HG02798 (cell line): ENCODE results near the gene SMARCA5.

Source experiments
- ATAC-seq: cut with Tn5 transposase; IDR thresholded peaks from one replicate; pipeline ENCODE4 v1.9.1; 2021; ENCODE audit warnings: mild to moderate bottlenecking; ENCODE audit not compliant: unreplicated experiment, poor library complexity

SMARCA5 gene

DNA sequence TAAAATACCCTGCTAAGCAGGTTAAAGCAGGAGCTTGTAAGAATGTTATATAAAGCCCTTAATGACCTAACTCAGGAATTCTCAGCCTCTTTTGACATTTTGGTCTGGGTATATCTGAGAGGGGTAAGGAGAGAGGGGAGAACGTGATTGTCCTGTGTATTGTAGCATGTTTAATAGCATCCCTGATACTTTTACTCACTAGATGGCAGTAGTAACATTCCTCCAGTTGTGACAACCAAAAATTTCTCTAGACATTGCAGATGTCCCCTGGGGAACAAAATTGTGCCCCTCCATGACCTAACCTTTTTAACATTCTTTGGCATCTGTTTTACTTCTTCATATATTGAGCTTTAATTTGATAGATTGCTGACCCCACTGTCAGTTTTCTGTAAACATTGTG lies 17.9 kb downstream of the SMARCA5 start:
- no peak for ATAC-seq

DNA sequence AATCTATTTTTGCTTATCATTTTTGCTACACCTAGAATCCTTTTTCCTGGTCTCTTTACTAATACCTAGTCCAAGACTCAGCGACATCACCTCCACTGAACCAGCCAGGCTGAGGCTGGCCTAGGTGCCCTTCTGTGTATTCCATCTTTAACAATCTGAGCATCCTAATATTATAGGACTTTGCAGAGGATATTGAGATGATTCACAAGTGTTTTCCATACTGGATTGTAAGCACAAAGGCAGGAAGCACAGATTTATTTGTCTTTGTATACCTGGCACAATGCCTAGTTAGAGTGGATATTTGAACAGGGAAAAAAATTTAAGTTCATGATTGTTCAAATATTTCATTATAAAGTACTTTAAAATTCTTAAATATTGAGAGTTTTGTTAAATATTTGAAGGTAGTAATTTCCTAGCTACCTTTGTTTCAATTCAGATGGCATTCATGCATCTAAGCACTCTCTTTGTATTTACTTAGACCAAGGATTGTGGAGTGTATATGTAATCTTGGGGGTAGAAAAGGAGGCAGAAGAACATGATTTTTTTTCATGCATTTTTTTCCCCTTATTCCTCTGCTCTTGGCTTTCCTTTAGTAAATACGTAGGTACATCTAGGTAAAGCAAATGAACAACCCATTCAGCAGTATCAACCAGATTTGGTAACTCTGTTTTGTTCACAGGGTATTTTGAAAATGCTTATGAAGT lies 18.4 kb downstream of the SMARCA5 start:
- no peak for ATAC-seq

DNA sequence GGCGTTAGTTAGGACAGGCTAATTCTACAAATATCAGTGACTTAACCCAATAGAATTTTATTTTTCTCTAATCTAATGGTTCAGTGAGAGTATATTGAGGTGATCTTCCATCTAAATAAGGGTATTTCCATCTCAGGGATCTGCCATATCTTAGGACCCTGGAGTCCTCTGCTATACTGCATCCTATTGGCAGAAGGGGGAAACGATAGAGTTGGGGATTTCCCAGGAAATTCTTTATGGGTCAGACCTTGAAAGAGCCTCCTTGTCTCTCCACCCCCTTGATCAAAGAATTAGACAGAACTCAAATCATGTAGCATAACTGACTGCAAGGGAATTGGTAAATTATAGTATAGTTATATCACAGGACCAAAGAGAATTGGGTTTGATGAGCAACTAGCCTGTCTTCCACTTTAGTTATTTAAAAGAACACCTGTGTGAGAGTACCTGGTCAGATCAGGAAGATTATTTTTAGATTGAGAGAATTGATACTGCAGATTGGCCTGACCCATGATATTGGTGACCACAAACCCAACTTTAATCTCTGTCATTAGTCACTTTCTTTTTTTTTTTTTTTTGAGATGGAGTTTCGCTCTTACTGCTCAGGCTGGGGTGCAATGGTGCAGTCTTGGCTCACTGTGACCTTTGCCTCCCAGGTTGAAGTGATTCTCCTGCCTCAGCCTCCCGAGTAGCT lies 25.6 kb downstream of the SMARCA5 start:
- no peak for ATAC-seq

DNA sequence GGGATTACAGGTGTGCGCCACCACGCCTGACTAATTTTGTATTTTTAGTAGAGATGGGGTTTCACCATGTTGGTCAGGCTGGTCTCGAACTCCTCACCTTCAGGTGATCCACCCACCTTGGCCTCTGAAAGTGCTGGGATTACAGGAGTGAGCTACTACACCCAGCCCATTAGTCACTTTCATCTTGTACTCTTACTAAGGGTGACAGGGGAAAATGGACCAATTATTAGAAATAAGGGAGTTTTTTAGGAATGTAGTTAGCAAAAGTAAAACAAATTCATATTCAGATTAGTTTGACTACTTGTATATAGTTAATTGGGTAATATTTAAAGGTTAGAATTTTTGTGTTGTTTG lies 26.1 kb downstream of the SMARCA5 start:
- ATAC-seq: no peak

DNA sequence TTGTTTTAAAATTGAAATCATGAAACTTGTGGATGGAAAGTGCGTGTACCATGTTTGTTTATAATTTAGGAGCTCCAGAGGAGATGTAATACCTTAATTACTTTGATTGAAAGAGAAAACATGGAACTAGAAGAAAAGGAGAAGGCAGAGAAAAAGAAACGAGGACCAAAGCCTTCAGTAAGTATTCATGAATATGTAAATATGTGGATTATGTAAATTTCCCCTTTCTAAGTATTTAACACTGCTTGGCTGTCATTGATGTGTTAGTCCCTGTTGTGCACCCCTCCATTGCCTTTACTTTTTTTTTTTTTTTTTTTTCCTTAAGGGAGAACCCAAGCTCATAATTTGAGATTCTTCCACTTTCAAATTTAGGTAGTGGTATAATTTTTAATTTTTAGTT lies 36.4 kb downstream of the SMARCA5 start:
- no peak for ATAC-seq

DNA sequence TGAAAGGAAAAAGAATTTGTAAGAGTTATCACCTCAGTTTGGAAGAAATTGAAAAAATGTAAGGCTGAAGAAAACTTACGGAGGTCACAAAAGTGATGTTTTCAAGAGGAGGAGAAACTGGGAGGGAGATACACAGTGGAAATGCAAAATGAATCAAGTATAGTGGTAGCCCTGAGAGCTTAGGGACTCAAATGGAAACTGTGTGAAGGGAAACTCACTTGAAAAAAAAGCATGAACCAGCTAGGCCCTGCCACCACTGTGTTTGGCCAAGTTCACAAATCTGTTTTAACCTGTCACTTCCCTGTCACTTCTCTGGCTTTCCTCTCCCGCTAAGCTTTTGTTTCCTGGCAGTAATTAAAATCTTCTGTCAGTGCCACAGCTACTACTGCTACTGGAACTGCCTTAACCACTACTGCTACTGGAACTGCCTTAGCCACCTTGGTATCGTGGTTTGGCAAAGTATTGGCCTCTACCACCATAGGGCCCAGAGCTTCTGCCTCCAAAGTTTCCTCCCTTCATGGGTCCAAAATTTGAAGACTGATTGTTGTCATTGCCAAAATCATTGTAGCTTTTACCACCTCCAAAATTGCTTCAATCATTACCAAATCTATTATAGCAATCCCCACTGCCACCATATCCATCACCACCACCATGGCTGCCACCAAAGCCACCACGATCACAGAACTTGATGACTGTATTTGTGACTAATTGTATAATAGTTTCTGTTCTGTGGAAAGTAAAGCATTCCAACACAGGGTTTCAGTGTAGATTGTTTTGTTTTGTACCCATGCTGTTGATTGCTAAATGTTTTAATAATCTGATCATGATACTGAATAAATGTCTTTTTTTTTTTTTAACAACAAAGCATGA lies 41.5 kb downstream of the SMARCA5 start:
- peak; percentile 61 for ATAC-seq

DNA sequence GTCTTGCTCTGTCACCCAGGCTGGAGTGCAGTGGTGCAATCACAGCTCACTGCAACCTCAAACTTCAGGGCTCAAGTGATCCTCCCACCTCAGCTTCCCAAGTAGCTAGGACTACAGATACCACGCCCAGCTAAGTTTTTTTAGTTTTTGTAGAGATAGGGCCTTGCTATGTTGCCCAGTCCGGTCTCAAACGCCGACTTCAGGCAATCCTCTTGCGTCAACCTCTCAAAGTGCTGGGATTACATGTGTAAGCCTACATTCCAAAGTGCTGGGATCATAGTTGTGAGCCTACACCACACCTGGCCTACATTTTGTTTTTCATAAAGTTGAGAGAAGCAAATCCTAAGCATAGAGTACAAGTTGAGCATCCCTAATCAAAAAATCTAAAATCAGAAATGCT lies 42.2 kb downstream of the SMARCA5 start:
- ATAC-seq: no peak

DNA sequence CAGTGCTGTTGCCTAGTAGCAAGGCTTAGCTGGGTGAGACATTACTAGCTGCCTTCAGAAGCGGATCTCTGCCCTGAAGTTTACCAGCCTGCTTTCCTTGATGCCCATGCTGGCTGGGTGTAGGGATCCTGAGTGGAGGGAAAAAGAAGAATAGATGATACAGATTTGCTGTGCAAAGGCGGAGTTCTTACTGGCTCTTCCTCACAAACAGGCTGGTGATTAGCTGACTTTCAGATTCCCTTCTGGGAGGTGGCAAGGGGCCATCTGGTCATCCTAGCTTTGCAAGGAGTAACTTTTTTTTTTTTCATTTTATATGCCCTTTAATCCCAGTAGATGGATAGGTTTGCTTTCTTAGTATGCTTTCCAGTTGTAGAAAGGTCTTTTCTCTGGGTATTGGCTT lies 44.8 kb downstream of the SMARCA5 start:
- ATAC-seq: no peak

DNA sequence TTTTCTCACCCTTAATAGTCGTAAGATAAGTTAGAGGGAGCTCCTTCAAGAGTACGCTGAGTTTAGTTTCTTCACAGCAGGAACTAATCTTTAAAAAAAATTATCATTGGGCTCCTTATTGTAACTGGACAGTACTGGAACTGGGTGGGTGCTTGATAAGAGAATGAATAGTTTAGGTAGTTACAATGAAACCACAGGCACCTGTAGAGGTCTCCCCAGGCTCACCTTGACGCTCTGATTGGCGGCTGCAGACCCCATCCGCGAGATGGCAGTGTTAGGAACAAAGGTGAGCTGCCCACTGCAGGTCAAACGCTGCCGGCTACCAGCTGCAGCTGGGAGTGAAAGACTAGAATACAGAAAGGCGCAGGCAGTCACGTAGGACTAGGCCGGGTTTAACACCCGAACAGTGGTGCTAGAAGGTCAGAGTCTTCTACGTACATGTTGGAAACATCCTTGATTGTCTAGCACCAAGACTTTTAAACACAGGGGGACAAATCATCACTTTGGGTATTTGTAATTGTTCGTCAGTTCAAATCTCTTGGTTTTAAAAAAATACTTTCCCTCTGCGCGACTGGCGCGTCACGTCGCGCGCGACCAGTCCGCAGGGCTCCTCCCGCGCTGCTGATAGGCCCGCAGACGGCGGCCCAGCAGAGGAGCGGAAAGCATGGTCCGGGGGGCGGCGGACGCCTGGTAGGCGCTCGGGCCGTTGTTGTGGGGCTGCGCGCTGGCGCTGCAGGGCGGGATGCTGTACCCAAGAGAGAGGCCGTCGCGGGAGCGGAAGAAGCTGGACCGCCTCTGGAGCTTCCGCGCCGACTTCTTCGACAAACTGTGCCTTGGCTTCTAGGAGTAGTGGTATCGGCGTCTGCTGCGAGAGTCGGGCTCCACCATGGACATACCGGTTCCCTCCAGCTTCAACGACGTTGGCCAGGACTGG lies 45.6 kb downstream of the SMARCA5 start:
- peak; percentile 85 for ATAC-seq

DNA sequence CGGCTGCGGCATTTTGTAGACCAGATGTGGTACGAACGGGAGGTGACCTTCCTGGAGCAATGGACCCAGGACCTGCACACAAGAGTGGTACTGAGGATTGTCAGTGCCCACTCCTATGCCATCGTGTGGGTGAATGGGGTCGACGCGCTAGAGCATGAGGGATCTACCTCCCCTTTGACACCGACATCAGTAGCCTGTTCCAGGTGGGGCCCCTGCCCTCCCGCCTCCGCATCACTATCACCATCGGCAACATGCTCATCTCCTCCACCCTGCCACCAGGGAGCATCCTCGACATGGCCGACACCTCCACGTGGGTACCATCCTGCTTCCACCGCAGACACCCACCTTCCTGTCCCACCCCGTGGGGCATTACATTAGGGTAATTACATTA lies 46.2 kb downstream of the SMARCA5 start:
- peak; percentile 35 for ATAC-seq

DNA sequence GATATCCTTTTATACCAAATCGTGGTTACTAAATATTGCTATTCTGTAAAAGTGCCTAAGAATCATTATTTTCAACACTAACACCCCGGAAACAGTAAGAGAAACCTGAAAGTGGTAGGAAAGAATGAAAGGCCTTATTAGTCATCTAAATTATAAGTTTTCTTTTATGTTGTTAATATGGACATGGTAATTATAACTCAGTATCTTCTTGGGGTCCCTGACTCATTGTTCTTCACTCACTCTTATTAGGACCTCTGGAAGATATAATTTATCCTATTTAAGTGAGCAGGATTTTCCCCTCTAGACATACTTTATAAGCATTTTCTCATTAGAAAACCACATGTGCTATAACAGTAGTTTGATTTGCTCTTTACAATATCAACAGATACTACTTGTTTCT lies 51.0 kb downstream of the SMARCA5 start:
- no peak for ATAC-seq

DNA sequence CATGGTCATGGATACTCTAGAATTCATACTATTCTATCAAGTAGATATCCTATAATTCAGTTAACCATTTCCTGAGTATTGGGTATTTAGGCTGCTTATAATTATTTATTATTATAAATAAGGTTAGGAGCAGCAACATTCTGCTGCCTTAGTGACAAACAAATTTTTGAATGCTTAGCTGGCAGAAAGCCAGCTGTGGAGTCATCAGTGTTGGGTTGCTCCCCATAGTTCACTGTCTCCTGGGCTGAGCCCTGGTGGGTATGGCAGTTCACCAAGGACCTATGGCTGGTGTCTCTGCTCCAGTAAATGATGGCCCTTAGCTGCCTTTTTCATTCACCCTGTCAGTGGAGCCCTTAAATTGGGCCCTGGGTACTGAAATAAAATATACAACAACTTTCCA lies 61.8 kb downstream of the SMARCA5 start:
- no peak for ATAC-seq

DNA sequence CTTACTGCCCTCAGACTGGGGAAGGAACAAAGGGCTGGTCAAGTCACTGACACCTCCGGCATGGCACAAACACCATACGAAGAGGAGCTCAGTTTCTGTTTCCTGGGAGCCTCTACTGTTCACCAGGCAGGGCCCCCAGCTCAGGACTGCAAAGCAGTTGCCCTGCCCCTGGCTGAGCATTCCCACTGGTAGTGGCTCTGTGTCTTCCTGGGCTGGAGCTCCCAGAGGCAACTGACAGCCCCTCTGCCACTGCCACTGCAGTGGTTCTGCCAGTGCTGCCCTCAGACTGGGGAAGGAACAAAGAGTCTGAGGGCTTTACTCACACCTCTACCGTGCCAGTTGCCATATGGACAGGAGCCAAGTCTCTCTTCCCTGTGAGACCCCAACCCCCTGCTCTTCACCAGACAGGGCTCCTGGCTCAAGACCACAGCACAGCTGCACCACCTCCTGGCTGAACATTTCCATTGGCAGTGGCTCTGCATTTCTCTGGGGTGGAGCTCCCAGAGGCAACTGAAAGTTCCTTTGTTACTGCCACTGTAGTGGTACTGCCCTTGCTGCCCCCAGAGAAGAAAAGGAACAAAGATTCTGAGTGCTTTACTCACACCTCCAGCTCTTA lies 67.9 kb downstream of the SMARCA5 start:
- ATAC-seq: no peak

DNA sequence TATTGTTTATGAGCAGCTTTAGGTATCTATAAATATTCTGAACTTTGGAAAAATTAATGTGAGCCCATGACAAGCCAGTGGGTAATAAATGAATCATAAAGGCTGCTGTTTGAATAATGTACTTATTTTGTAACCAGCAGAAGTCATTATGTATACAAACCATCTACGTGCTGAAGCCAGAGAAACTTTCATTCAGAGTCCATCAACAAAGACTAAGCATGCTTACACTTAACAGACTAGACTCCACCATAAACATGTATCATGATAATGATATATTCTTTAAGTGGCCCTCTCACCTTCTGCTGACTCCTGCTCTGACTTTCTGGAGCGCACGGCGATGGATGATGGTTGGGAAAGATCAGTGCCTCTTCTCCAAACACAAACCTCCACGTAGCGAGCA lies 72.0 kb downstream of the SMARCA5 start:
- no peak for ATAC-seq

DNA sequence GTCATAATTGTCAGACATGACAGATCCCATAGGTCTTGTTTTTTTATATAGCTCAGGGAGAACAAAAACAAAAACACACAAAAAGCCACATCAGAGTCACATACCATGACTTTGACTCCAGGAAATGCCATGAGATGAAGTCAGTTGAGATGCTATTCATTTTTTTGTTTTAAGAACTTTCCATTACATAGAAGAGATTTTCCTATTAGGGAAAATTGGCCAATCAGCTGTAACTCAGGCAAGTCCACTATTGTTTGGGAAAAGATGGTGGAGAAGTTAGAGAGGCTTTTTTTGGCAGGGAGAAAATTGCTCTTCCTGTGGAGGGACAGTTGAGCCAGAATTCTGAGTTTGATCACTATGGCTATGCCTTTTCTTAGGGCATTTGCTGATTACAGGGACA lies 72.6 kb downstream of the SMARCA5 start:
- ATAC-seq: no peak

DNA sequence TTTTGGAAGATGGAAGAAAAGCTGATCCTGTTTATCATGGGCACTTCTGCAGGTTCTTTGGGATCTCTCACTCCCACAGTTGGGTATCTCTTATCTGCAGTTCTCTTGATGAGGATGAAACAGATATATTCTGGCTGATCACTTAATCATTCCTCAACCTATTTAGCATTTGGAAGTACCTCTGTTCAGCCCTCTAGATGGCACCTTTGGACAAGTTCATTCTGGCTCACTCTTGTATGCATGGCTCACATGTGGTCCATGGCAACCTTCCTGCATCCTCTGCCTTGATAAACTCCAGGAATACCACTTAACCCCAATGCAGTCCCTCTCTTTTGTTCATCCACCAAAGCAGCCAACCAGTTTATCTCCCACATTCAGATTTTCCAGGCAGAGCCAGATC lies 74.2 kb downstream of the SMARCA5 start:
- ATAC-seq: no peak

DNA sequence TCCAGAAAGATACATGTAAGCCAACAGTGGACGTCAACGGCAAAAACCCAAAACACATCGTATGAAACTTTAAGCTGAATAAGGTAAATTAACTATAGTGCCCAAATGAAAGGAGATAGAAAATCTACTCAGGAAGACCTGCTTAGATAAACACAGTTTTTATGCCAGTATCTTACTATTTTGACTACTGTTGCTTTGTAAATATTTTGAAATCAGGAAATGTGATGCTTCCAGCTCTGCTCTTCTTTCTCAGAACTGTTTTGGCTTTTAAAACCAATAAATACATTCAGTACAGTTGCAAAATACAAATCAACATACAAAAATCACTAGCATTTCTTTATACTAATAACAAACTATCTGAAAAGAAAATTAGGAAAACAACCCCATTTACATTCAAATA lies 83.8 kb downstream of the SMARCA5 start:
- ATAC-seq: no peak

DNA sequence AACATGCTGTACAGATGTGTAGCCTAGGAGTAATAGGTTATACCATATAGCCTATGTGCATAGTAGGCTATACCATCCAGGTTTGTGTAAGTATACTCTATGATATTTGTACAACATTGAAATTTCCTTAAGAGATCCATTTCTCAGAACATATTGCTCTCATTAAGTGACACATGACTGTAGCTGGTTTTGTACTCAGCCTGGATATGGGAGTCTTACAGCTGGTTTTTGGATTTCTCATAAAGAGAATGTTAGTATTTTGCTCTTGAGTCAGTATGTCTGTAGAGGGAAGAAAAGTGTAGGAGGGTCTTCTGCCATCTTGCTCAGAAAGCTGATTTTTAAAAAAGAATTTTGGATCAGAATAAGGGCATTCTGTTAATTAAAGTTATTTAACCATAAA lies 85.3 kb downstream of the SMARCA5 start:
- ATAC-seq: no peak

DNA sequence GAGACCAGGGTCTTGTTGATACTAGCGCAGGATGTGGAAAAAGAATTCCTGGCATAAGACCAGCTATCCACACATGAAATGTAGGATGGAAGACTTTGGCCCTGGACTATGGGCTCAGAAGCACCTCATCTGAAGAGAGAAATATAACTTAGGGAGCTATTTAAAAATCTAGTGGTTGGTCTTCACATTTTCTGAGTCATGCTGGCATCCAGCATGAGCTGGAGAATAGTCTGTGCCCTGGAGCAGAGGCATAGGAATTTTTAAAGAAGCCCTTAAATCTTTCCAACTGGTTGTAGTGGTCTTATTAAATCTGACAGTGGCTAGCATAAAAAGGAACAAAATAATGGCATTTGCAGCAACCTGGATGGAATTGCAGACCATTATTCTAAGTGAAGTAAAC lies 86.3 kb downstream of the SMARCA5 start:
- no peak for ATAC-seq

DNA sequence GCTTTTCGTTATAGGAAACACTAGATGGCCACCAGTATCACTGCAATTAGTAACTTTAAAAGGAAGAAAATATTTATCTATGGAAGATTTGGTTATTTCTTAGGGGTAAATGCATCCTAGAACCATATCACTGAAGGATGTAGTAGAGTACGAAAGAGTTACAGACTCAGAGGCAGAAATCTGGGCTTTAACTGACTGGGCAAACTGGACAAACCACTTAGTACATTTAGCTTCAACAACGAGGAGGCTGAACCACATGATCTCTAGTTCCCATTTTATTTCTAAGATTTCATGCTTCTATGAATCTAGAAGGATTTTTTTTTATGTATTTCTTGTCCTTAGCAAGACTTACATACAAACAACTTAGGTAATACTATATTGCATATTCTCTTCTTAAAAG lies 93.0 kb downstream of the SMARCA5 start:
- no peak for ATAC-seq
